ENCODE results near the gene DNAJB12.
A peak's percentile ranks its signal among the peaks of the same experiment; 100 is the strongest.

The DNAJB12 gene

DNA sequence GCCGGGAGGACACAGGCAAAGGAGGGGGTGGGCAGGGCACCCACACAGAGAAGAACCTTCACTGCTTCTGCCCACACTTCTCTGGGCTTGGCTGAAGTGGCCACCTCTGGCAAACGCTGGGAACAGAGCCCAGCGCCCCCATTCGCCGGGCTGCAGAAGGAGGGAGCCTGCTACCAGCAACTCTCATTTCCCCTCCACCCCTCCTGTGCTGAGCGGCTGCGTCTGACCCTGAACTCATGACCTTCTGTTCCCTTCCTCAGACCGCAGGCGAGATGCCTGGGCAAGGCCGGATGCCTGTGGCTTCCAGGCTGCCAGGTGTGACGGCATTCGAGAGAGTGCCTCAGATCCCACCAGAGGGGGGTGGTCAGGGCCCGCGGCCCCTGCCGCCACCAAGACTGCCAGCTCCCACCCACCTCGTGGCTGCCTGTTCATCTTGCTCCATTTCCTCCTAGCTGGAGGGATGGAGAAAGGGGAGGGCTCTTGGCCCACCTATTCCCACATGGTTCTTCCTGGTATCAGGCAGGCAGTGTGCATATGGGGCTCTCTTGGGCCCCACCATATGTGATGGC, 19.8 kb downstream of the DNAJB12 start:
- Histone ChIP-seq H3K36me3 (ENCODE audit: control insufficient read depth in 1 of 2, insufficient read depth in 2 of 2, low read depth in 1 of 2, low read length in 2 of 2) (peaks cover 28 to 58% of the 10 kb centered on the region in 2 experiments), H3K4me1 (ENCODE audit: control insufficient read depth, insufficient read depth, low read depth, low read length) (peaks cover 56% of the 10 kb centered on the region), H2BK12ac (ENCODE audit: low read length in 2 of 2) (peak overlapping the region; percentile 98 to 99), H2AK5ac (ENCODE audit: low read length, severe bottlenecking) (peak overlapping the region; percentile 85), H3K79me1 (replicated peaks; ENCODE audit: low read length, poor library complexity, severe bottlenecking) (no peaks in the 10 kb centered on the region), H3K27me3 (ENCODE audit: control insufficient read depth in 1 of 2, insufficient read depth in 1 of 2, low read length in 2 of 2) (no peaks in the 10 kb centered on the region), H3K9me3 (ENCODE audit: control insufficient read depth, low read length) (no peaks in the 10 kb centered on the region), H4K8ac (ENCODE audit: low read length) (peak overlapping the region; percentile 96), H3K9ac (ENCODE audit: low read length) (no peak overlapping the region), H3K18ac (ENCODE audit: low read depth in 1 of 2, low read length in 2 of 2) (peak overlapping the region; percentile 98 to 100), H2BK5ac (ENCODE audit: low read depth, low read length, poor library complexity, severe bottlenecking) (peak overlapping the region; percentile 98), H2BK15ac (ENCODE audit: low read depth, poor library complexity, severe bottlenecking) (peak overlapping the region; percentile 38), H3K4me2 (ENCODE audit: low read length, poor library complexity, severe bottlenecking) (peak overlapping the region; percentile 55), H2AFZ (ENCODE audit: low read depth, low read length) (no peak overlapping the region), H3K23ac (ENCODE audit: low read length in 2 of 2) (peak overlapping the region in 1 of 2 experiments; percentile 66), H3K14ac (ENCODE audit: low read length in 2 of 2) (peak overlapping the region in 1 of 2 experiments; percentile 96), H3K4me3 (ENCODE audit: insufficient read depth in 1 of 2, low read depth in 1 of 2, low read length in 2 of 2) (no peak overlapping the region), H3K27ac (ENCODE audit: low read length, poor library complexity, severe bottlenecking) (peak overlapping the region; percentile 97), H3K4ac (ENCODE audit: low read depth in 1 of 2, low read length in 2 of 2) (peak overlapping the region; percentile 98), H4K91ac (ENCODE audit: low read length) (peak overlapping the region; percentile 100), H2BK120ac (ENCODE audit: low read depth, low read length) (peak overlapping the region; percentile 88)
- 23% methylated on average over 14 of the region's 16 CpGs for WGBS
- DNase-seq: peak; percentile 98

DNA sequence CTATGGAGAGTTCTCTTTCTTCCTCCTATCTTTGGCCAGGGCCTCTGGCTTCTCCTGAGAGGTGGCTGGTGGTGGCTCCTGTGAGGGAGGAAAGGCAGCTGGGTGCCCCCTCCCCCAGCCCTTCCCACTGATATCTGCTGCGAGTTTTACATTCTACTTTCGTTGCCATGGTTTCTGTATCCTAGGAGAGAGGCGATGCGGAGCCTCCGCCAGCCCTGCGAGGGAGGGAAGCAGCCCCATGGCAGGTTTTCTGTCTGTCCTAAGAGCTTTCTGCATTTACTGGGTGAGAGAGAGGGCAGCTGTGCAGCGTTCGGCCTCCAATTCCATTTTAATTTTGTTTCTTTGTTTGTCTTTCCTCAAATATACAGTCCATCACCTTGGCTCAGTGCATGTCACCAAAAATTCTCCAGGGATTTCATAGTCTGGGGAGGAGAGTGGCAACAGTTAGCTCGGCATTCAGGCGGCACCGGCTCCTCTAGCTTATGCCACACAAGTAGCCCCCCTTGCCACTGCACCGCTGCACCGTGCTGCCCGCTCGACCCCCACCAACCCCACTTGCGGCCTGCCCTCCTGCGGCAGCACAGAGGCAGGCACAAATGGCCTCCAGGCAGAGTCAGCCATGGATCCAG, 20.4 kb downstream of the DNAJB12 start:
- 64% methylated on average over 15 of the region's 17 CpGs for WGBS
- peak overlapping the region in 1 of 2 experiments; percentile 96 for H3K14ac ChIP-seq (ENCODE audit: low read length in 2 of 2)
- no peak overlapping the region for H3K9ac ChIP-seq (ENCODE audit: low read length)
- H2AFZ ChIP-seq (ENCODE audit: low read depth, low read length): no peak overlapping the region
- H2BK12ac ChIP-seq (ENCODE audit: low read length in 2 of 2): peak overlapping the region; percentile 98 to 99
- peak overlapping the region; percentile 55 for H3K4me2 ChIP-seq (ENCODE audit: low read length, poor library complexity, severe bottlenecking)
- DNase-seq: peak; percentile 91
- H3K27me3 ChIP-seq (ENCODE audit: control insufficient read depth in 1 of 2, insufficient read depth in 1 of 2, low read length in 2 of 2): no peaks in the 10 kb centered on the region
- H4K91ac ChIP-seq (ENCODE audit: low read length): peak overlapping the region; percentile 100
- peak overlapping the region; percentile 88 for H2BK120ac ChIP-seq (ENCODE audit: low read depth, low read length)
- no peak overlapping the region for H3K4me3 ChIP-seq (ENCODE audit: insufficient read depth in 1 of 2, low read depth in 1 of 2, low read length in 2 of 2)
- H2AK5ac ChIP-seq (ENCODE audit: low read length, severe bottlenecking): peak overlapping the region; percentile 85
- peaks cover 28 to 58% of the 10 kb centered on the region in 2 experiments for H3K36me3 ChIP-seq (ENCODE audit: control insufficient read depth in 1 of 2, insufficient read depth in 2 of 2, low read depth in 1 of 2, low read length in 2 of 2)
- H3K79me1 ChIP-seq (replicated peaks; ENCODE audit: low read length, poor library complexity, severe bottlenecking): no peaks in the 10 kb centered on the region
- no peaks in the 10 kb centered on the region for H3K9me3 ChIP-seq (ENCODE audit: control insufficient read depth, low read length)
- H2BK15ac ChIP-seq (ENCODE audit: low read depth, poor library complexity, severe bottlenecking): peak overlapping the region; percentile 38
- H3K27ac ChIP-seq (ENCODE audit: low read length, poor library complexity, severe bottlenecking): peak overlapping the region; percentile 97
- peak overlapping the region; percentile 98 for H2BK5ac ChIP-seq (ENCODE audit: low read depth, low read length, poor library complexity, severe bottlenecking)
- H4K8ac ChIP-seq (ENCODE audit: low read length): peak overlapping the region; percentile 96
- peak overlapping the region; percentile 98 to 100 for H3K18ac ChIP-seq (ENCODE audit: low read depth in 1 of 2, low read length in 2 of 2)
- peaks cover 62% of the 10 kb centered on the region for H3K4me1 ChIP-seq (ENCODE audit: control insufficient read depth, insufficient read depth, low read depth, low read length)
- peak overlapping the region; percentile 97 to 98 for H3K4ac ChIP-seq (ENCODE audit: low read depth in 1 of 2, low read length in 2 of 2)
- H3K23ac ChIP-seq (ENCODE audit: low read length in 2 of 2): peak overlapping the region in 1 of 2 experiments; percentile 66

GRCh38 chr10:72333112-72334015, 21.4 kb downstream of the DNAJB12 start:
- WGBS: 94% methylated on average over 14 of the region's 19 CpGs

More at GRCh38 chr10:72333112-72334015, 21.4 kb downstream of the DNAJB12 start:
- no peak overlapping the region for H2AFZ ChIP-seq (ENCODE audit: low read depth, low read length)
- no peaks in the 10 kb centered on the region for H3K79me1 ChIP-seq (replicated peaks; ENCODE audit: low read length, poor library complexity, severe bottlenecking)
- H3K27me3 ChIP-seq (ENCODE audit: control insufficient read depth in 1 of 2, insufficient read depth in 1 of 2, low read length in 2 of 2): no peaks in the 10 kb centered on the region
- peaks cover 28 to 51% of the 10 kb centered on the region in 2 experiments for H3K36me3 ChIP-seq (ENCODE audit: control insufficient read depth in 1 of 2, insufficient read depth in 2 of 2, low read depth in 1 of 2, low read length in 2 of 2)
- H3K18ac ChIP-seq (ENCODE audit: low read depth in 1 of 2, low read length in 2 of 2): peak overlapping the region; percentile 62 to 83
- H3K4me2 ChIP-seq (ENCODE audit: low read length, poor library complexity, severe bottlenecking): no peak overlapping the region
- peak overlapping the region; percentile 20 for H2BK5ac ChIP-seq (ENCODE audit: low read depth, low read length, poor library complexity, severe bottlenecking)
- H3K14ac ChIP-seq (ENCODE audit: low read length in 2 of 2): peak overlapping the region in 1 of 2 experiments; percentile 51
- peak overlapping the region; percentile 62 for H4K91ac ChIP-seq (ENCODE audit: low read length)
- H3K4ac ChIP-seq (ENCODE audit: low read depth in 1 of 2, low read length in 2 of 2): peak overlapping the region; percentile 39 to 80
- peak overlapping the region; percentile 31 for H4K8ac ChIP-seq (ENCODE audit: low read length)
- no peaks in the 10 kb centered on the region for H3K9me3 ChIP-seq (ENCODE audit: control insufficient read depth, low read length)
- H3K4me3 ChIP-seq (ENCODE audit: insufficient read depth in 1 of 2, low read depth in 1 of 2, low read length in 2 of 2): no peak overlapping the region
- DNase-seq: no peak
- H3K23ac ChIP-seq (ENCODE audit: low read length in 2 of 2): no peak overlapping the region
- H3K4me1 ChIP-seq (ENCODE audit: control insufficient read depth, insufficient read depth, low read depth, low read length): peaks cover 72% of the 10 kb centered on the region
- H2BK120ac ChIP-seq (ENCODE audit: low read depth, low read length): peak overlapping the region; percentile 69
- H2BK15ac ChIP-seq (ENCODE audit: low read depth, poor library complexity, severe bottlenecking): peak overlapping the region; percentile 85
- H2BK12ac ChIP-seq (ENCODE audit: low read length in 2 of 2): peak overlapping the region; percentile 94
- peak overlapping the region; percentile 98 for H2AK5ac ChIP-seq (ENCODE audit: low read length, severe bottlenecking)
- H3K9ac ChIP-seq (ENCODE audit: low read length): no peak overlapping the region
- peak overlapping the region; percentile 84 for H3K27ac ChIP-seq (ENCODE audit: low read length, poor library complexity, severe bottlenecking)
